IPS-20b (cell line): ENCODE results near the gene GRP.
"Not testable (repeated sequence)": the region's sequence is repeated elsewhere in the genome, so short reads cannot be mapped to it uniquely, and the experiment has no call there.

Source experiments
- H3K27ac ChIP-seq: one replicate; pipeline ENCODE4 v1.5.1; 2013; ENCODE audit warnings: low read length
- H3K27me3 ChIP-seq: 2 replicates; pipeline ENCODE4 v1.6.1; 2013; ENCODE audit warnings: mild to moderate bottlenecking, low read length, inconsistent platforms; ENCODE audit not compliant: insufficient read depth
- H3K36me3 ChIP-seq: 2 replicates; pipeline ENCODE4 v1.6.1; 2013; ENCODE audit warnings: low read depth, mild to moderate bottlenecking, inconsistent platforms, low read length, moderate library complexity; ENCODE audit not compliant: insufficient read depth
- H3K4me1 ChIP-seq: 2 replicates; pipeline ENCODE4 v1.6.1; 2013; ENCODE audit warnings: mild to moderate bottlenecking, control low read depth, inconsistent platforms, low read length, moderate library complexity; ENCODE audit not compliant: insufficient read depth
- H3K4me3 ChIP-seq: 2 replicates; pipeline ENCODE4 v1.5.1; 2013; ENCODE audit warnings: mild to moderate bottlenecking, low read length, inconsistent platforms
- H3K9ac ChIP-seq: 2 replicates; pipeline ENCODE4 v1.6.1; 2013; ENCODE audit warnings: low read depth, mild to moderate bottlenecking, inconsistent platforms, low read length, moderate library complexity
- H3K9me3 ChIP-seq: 2 replicates; pipeline ENCODE4 v1.6.1; 2013; ENCODE audit warnings: mild to moderate bottlenecking, low read depth, low read length, inconsistent platforms; ENCODE audit not compliant: insufficient read depth

Gene GRP

GRCh38 chr18:59262243-59262642, 42.3 kb downstream of the GRP start:
- H3K27me3 ChIP-seq, result peaks cover 54% of the 10 kb centered on the region
- not testable (repeated sequence) for H3K36me3 ChIP-seq, H3K4me3 ChIP-seq, H3K27ac ChIP-seq, H3K4me1 ChIP-seq, H3K9ac ChIP-seq
- H3K9me3 ChIP-seq, result peaks cover 10% of the 10 kb centered on the region; the same call in 1 of the 2 replicates

GRCh38 chr18:59263661-59264060, 43.7 kb downstream of the GRP start:
- Histone ChIP-seq H3K27ac (no peak overlapping the region), H3K9me3 (peaks cover 19% of the 10 kb centered on the region; the same call in 1 of the 2 replicates), H3K36me3 (no peaks in the 10 kb centered on the region), H3K4me1 (peaks cover 10% of the 10 kb centered on the region), H3K27me3 (peaks cover 69% of the 10 kb centered on the region), H3K9ac (no peak overlapping the region), H3K4me3 (no peak overlapping the region)

GRCh38 chr18:59264121-59264571, 44.2 kb downstream of the GRP start:
- Histone ChIP-seq H3K4me3 (peak overlapping the region; percentile 39; the same call in 1 of the 2 replicates), H3K4me1 (peaks cover 10% of the 10 kb centered on the region), H3K9ac (no peak overlapping the region), H3K27ac (no peak overlapping the region), H3K27me3 (peaks cover 73% of the 10 kb centered on the region), H3K9me3 (peaks cover 19% of the 10 kb centered on the region; the same call in 1 of the 2 replicates), H3K36me3 (no peaks in the 10 kb centered on the region)

GRCh38 chr18:59264651-59265245, 44.8 kb downstream of the GRP start:
- H3K9me3 ChIP-seq, result peaks cover 19% of the 10 kb centered on the region; the same call in 1 of the 2 replicates
- H3K27me3 ChIP-seq, result peaks cover 78% of the 10 kb centered on the region
- peaks cover 10% of the 10 kb centered on the region for H3K4me1 ChIP-seq
- no peak overlapping the region for H3K9ac ChIP-seq
- peak overlapping the region; percentile 61; the same call in 1 of the 2 replicates for H3K4me3 ChIP-seq
- no peak overlapping the region for H3K27ac ChIP-seq
- H3K36me3 ChIP-seq, result no peaks in the 10 kb centered on the region

- H3K4me1 ChIP-seq, result peaks cover 10% of the 10 kb centered on the region
- peaks cover 82% of the 10 kb centered on the region for H3K27me3 ChIP-seq
- no peaks in the 10 kb centered on the region for H3K36me3 ChIP-seq
- no peak overlapping the region for H3K9ac ChIP-seq
- peaks cover 19% of the 10 kb centered on the region; the same call in 1 of the 2 replicates for H3K9me3 ChIP-seq
- peak overlapping the region; percentile 61; the same call in 1 of the 2 replicates for H3K4me3 ChIP-seq
- no peak overlapping the region for H3K27ac ChIP-seq
Measured at GRCh38 chr18:59265246-59265973, 45.5 kb downstream of the GRP start.

- H3K9me3 ChIP-seq, result peaks cover 19% of the 10 kb centered on the region; the same call in 1 of the 2 replicates
- no peaks in the 10 kb centered on the region for H3K36me3 ChIP-seq
- H3K9ac ChIP-seq, result no peak overlapping the region
- no peak overlapping the region for H3K27ac ChIP-seq
- H3K27me3 ChIP-seq, result peaks cover 87% of the 10 kb centered on the region
- no peak overlapping the region for H3K4me3 ChIP-seq
- H3K4me1 ChIP-seq, result peaks cover 10% of the 10 kb centered on the region
Measured at GRCh38 chr18:59265974-59266369, 46.0 kb downstream of the GRP start.

- Histone ChIP-seq H3K36me3 (no peaks in the 10 kb centered on the region), H3K4me1 (peaks cover 10% of the 10 kb centered on the region), H3K4me3 (no peak overlapping the region), H3K9me3 (peaks cover 19% of the 10 kb centered on the region; the same call in 1 of the 2 replicates), H3K27me3 (peaks cover 91% of the 10 kb centered on the region), H3K27ac (no peak overlapping the region), H3K9ac (no peak overlapping the region)
Measured at GRCh38 chr18:59266459-59266858, 46.5 kb downstream of the GRP start.

GRCh38 chr18:59266886-59267502, 47.0 kb downstream of the GRP start:
- H3K4me3 ChIP-seq, result no peak overlapping the region
- no peak overlapping the region for H3K9ac ChIP-seq
- peaks cover 10% of the 10 kb centered on the region for H3K4me1 ChIP-seq
- no peak overlapping the region for H3K27ac ChIP-seq
- peaks cover 19% of the 10 kb centered on the region; the same call in 1 of the 2 replicates for H3K9me3 ChIP-seq
- peaks cover 97% of the 10 kb centered on the region for H3K27me3 ChIP-seq
- no peaks in the 10 kb centered on the region for H3K36me3 ChIP-seq

GRCh38 chr18:59267503-59268126, 47.7 kb downstream of the GRP start:
- Histone ChIP-seq H3K27me3 (peaks cover 99% of the 10 kb centered on the region), H3K4me3 (peak overlapping the region; percentile 54; the same call in 1 of the 2 replicates), H3K27ac (no peak overlapping the region)

GRCh38 chr18:59268127-59268720, 48.3 kb downstream of the GRP start:
- peaks cover 99% of the 10 kb centered on the region for H3K27me3 ChIP-seq
- H3K9ac ChIP-seq, result no peak overlapping the region

More at GRCh38 chr18:59267503-59268126, 47.7 kb downstream of the GRP start:
- no peak overlapping the region for H3K9ac ChIP-seq
- peaks cover 19% of the 10 kb centered on the region; the same call in 1 of the 2 replicates for H3K9me3 ChIP-seq
- H3K4me1 ChIP-seq, result peaks cover 10% of the 10 kb centered on the region
- no peaks in the 10 kb centered on the region for H3K36me3 ChIP-seq

More at GRCh38 chr18:59268127-59268720, 48.3 kb downstream of the GRP start:
- peak overlapping the region; percentile 54; the same call in 1 of the 2 replicates for H3K4me3 ChIP-seq
- H3K4me1 ChIP-seq, result peaks cover 10% of the 10 kb centered on the region
- no peak overlapping the region for H3K27ac ChIP-seq
- no peaks in the 10 kb centered on the region for H3K36me3 ChIP-seq
- H3K9me3 ChIP-seq, result peaks cover 19% of the 10 kb centered on the region; the same call in 1 of the 2 replicates
